Liver (tissue), 9 donors: ENCODE data around the gene GPR39. TPM values are rescaled to one million over a fixed set of nuclear protein-coding genes. Genes with fewer than 3 reads are reported as not detected.

Experiments
- DNase-seq: peaks from one replicate; pipeline ENCODE4 v3.0.0-alpha.2; 2017; ENCODE audit warnings: low spot score
- H3K27ac ChIP-seq, 2 donors: one replicate each; pipeline ENCODE4 v1.7.0; 2013; ENCODE audit warnings: inconsistent platforms in 2 of 2, low read length in 2 of 2, control low read depth in 1 of 2, low read depth in 1 of 2, mild to moderate bottlenecking in 1 of 2
- H3K27me3 ChIP-seq, 4 donors: one replicate each; pipeline versions ENCODE4 v1.6.1 to v1.7.0; 2013; ENCODE audit warnings: low read length in 3 of 4, inconsistent platforms in 1 of 4, mild to moderate bottlenecking in 1 of 4, moderate library complexity in 1 of 4; ENCODE audit not compliant: control insufficient read depth in 4 of 4, insufficient read depth in 4 of 4
- H3K36me3 ChIP-seq, 4 donors: one replicate each; pipeline versions ENCODE4 v1.6.1 to v1.7.0; 2013; ENCODE audit warnings: low read length in 3 of 4, mild to moderate bottlenecking in 3 of 4, low read depth in 1 of 4, moderate library complexity in 1 of 4; ENCODE audit not compliant: control insufficient read depth in 4 of 4, insufficient read depth in 3 of 4
- H3K4me1 ChIP-seq, 4 donors: one replicate each; pipeline versions ENCODE4 v1.6.1 to v1.7.0; 2013; ENCODE audit warnings: low read length in 3 of 4, mild to moderate bottlenecking in 3 of 4, moderate library complexity in 1 of 4; ENCODE audit not compliant: control insufficient read depth in 4 of 4, insufficient read depth in 4 of 4
- H3K4me3 ChIP-seq, 3 donors: one replicate each; pipeline versions ENCODE4 v1.6.1 to v1.7.0; 2013; ENCODE audit warnings: low read length in 3 of 3, control low read depth in 1 of 3, low read depth in 1 of 3, mild to moderate bottlenecking in 1 of 3
- H3K9ac ChIP-seq, 2 donors: one replicate each; pipeline ENCODE4 v1.7.0; 2013; ENCODE audit warnings: low read length in 2 of 2, mild to moderate bottlenecking in 2 of 2, moderate library complexity in 2 of 2, control low read depth in 1 of 2, low read depth in 1 of 2
- H3K9me3 ChIP-seq, 4 donors: one replicate each; pipeline versions ENCODE4 v1.6.1 to v1.7.0; 2013; ENCODE audit warnings: low read length in 3 of 4; ENCODE audit not compliant: control insufficient read depth in 4 of 4
- ATF3 ChIP-seq: IDR thresholded peaks from 2 replicates; pipeline ENCODE4 v1.6.1; 2016; ENCODE audit warnings: antibody characterized with exemption
- CTCF ChIP-seq: fragments of 150-350 bp; IDR thresholded peaks from 2 replicates; pipeline ENCODE4 v1.5.1; 2017; ENCODE audit warnings: improper control_type of control experiment, low read depth, low read length; ENCODE audit not compliant: missing input control
- EGR1 ChIP-seq, 2 donors: IDR thresholded peaks; 2 replicates each; pipeline ENCODE4 v1.6.1; 2016 to 2018; ENCODE audit warnings: antibody characterized with exemption in 2 of 2, low read depth in 2 of 2
- FOXA1 ChIP-seq: IDR thresholded peaks from 2 replicates; pipeline ENCODE4 v1.6.1; 2016; ENCODE audit warnings: antibody characterized with exemption
- FOXA2 ChIP-seq: IDR thresholded peaks from 2 replicates; pipeline ENCODE4 v1.6.1; 2016; ENCODE audit warnings: antibody characterized with exemption
- GABPA ChIP-seq, 2 donors: IDR thresholded peaks in 1 of 2; conservative IDR thresholded peaks in 1 of 2; 2 replicates each; pipeline ENCODE4 v1.6.1; 2016; ENCODE audit warnings: antibody characterized with exemption in 2 of 2, mild to moderate bottlenecking in 1 of 2, moderate library complexity in 1 of 2
- HNF4A ChIP-seq, 2 donors: conservative IDR thresholded peaks; 2 replicates each; pipeline ENCODE4 v1.6.1; 2016; ENCODE audit warnings: antibody characterized with exemption in 2 of 2, mild to moderate bottlenecking in 2 of 2
- HNF4G ChIP-seq: IDR thresholded peaks from 2 replicates; pipeline ENCODE4 v1.6.1; 2016; ENCODE audit warnings: antibody characterized with exemption
- JUND ChIP-seq, 2 donors: IDR thresholded peaks; 2 replicates each; pipeline ENCODE4 v1.6.1; 2016; ENCODE audit warnings: antibody characterized with exemption in 2 of 2
- MAX ChIP-seq: IDR thresholded peaks from 2 replicates; pipeline ENCODE4 v1.6.1; 2016; ENCODE audit warnings: antibody characterized with exemption
- NR2F2 ChIP-seq: IDR thresholded peaks from 2 replicates; pipeline ENCODE4 v1.6.1; 2016; ENCODE audit warnings: antibody characterized with exemption
- RAD21 ChIP-seq, 2 donors: IDR thresholded peaks; 2 replicates each; pipeline ENCODE4 v1.6.1; 2016; ENCODE audit warnings: antibody characterized with exemption in 2 of 2, mild to moderate bottlenecking in 2 of 2
- REST ChIP-seq: IDR thresholded peaks from 2 replicates; pipeline ENCODE4 v1.6.1; 2016; ENCODE audit warnings: antibody characterized with exemption, mild to moderate bottlenecking
- RXRA ChIP-seq, 2 donors: IDR thresholded peaks; 2 replicates each; pipeline ENCODE4 v1.6.1; 2017 to 2018; ENCODE audit warnings: antibody characterized with exemption in 2 of 2, mild to moderate bottlenecking in 1 of 2
- SP1 ChIP-seq: IDR thresholded peaks from 2 replicates; pipeline ENCODE4 v1.6.1; 2018; ENCODE audit warnings: antibody characterized with exemption, mild to moderate bottlenecking
- TAF1 ChIP-seq: conservative IDR thresholded peaks from 2 replicates; pipeline ENCODE4 v1.6.1; 2016; ENCODE audit warnings: antibody characterized with exemption, mild to moderate bottlenecking
- YY1 ChIP-seq: IDR thresholded peaks from 2 replicates; pipeline ENCODE4 v1.6.1; 2016; ENCODE audit warnings: antibody characterized with exemption, mild to moderate bottlenecking
- ZBTB33 ChIP-seq: IDR thresholded peaks from 2 replicates; pipeline ENCODE4 v1.6.1; 2016; ENCODE audit warnings: antibody characterized with exemption
- WGBS: extraction: QIAGEN DNeasy Blood & Tissue Kit; methylation state at CpG from one replicate; pipeline ENCODE4 v1.1.7; 2013; 5-methylcytosine and 5-hydroxymethylcytosine counted together
- polyA plus RNA-seq, 2 donors: library from polyadenylated mRNA; stranded (reverse) in 1 of 2; unstranded in 1 of 2; fragments of 200-250 nt in 1 of 2; fragments of >200 nt in 1 of 2; fragmentation: Nextera tagmentation in 1 of 2; extraction: Ambion mirVana in 1 of 2; gene quantifications; one replicate each; pipeline versions ENCODE4 v1.2.1 to v1.2.3, GENCODE V29; 2013 to 2015
- total RNA-seq, 2 donors: library from RNA; depleted of rRNA; stranded (reverse); fragments of >200 nt; gene quantifications; one replicate each; pipeline ENCODE4 v1.2.3, GENCODE V29; 2014
- donor health status: healthy.
- donor health status: healthy.
- donor health status: healthy.
- donor health status: healthy.
- donor health status: healthy.

GPR39 gene
- total and polyA plus RNA-seq, 4 donors: 2.2 to 13.0 (median 2.8) TPM

GRCh38 chr2:132463719-132464118 lies 47.1 kb downstream of the GPR39 start:
- 90% methylated on average over 4 of the region's 4 CpGs for WGBS
- no peaks in the 10 kb centered on the region for H3K4me1 ChIP-seq
- H3K9me3 ChIP-seq: peaks cover 31 to 66% (median 43%) of the 10 kb centered on the region in 4 donors
- H3K4me3 ChIP-seq: no peak overlapping the region
- no peak overlapping the region for H3K27ac ChIP-seq
- peaks cover 0 to 14% (median 1%) of the 10 kb centered on the region in 4 donors for H3K36me3 ChIP-seq
- no peak overlapping the region for H3K9ac ChIP-seq
- no peak for TF ChIP-seq FOXA1
- no peak for TF ChIP-seq JUND (IDR thresholded peaks at IDR 0.05)
- TF ChIP-seq HNF4A (conservative IDR thresholded peaks at IDR 0.05): no peak
- TF ChIP-seq MAX: no peak
- TF ChIP-seq RAD21 (IDR thresholded peaks at IDR 0.05): no peak
- TF ChIP-seq ZBTB33: no peak
- TF ChIP-seq RXRA (IDR thresholded peaks at IDR 0.05): no peak
- TF ChIP-seq HNF4G: no peak
- TF ChIP-seq SP1: no peak
- no peak for TF ChIP-seq CTCF
- TF ChIP-seq TAF1: no peak
- no peak for TF ChIP-seq FOXA2
- no peak for TF ChIP-seq EGR1 (IDR thresholded peaks at IDR 0.05; ENCODE audit: low read depth in 2 of 2)
- TF ChIP-seq YY1: no peak
- no peak for TF ChIP-seq NR2F2
- no peak for TF ChIP-seq REST
- no peak for TF ChIP-seq GABPA (IDR thresholded peaks at IDR 0.05 in 1 of 2, conservative IDR thresholded peaks at IDR 0.05 in 1 of 2)
- TF ChIP-seq ATF3: no peak
- H3K27me3 ChIP-seq: no peaks in the 10 kb centered on the region
- no peak for DNase-seq
